Spleen (tissue), 11 donors: Measurements from ENCODE around the gene KIFC3. TPM values are rescaled to one million over a fixed set of nuclear protein-coding genes. Genes with fewer than 3 reads are reported as not detected.
A peak's percentile ranks its signal among the peaks of the same experiment; 100 is the strongest.

ENCODE experiments used
- DNase-seq: peaks from one replicate; pipeline ENCODE4 v3.0.0-alpha.2; 2020
- H3K27ac ChIP-seq, 8 donors: fragments of 200-600 bp; sonication (generic) in 7 of 8; 1 replicate in 4 of 8; 2 replicates in 4 of 8; pipeline versions ENCODE4 v1.5.0 to v1.8.0; 2016 to 2021; ENCODE audit warnings: inconsistent platforms in 4 of 8, mild to moderate bottlenecking in 4 of 8, moderate library complexity in 1 of 8
- H3K27me3 ChIP-seq, 7 donors: fragments of 200-600 bp; sonication (generic) in 6 of 7; replicated peaks in 1 of 7; 1 replicate in 4 of 7; 2 replicates in 3 of 7; pipeline versions ENCODE4 v1.5.0 to v1.8.0; 2016 to 2021; ENCODE audit warnings: inconsistent platforms in 3 of 7, mild to moderate bottlenecking in 1 of 7
- H3K36me3 ChIP-seq, 6 donors: fragments of 200-600 bp; sonication (generic) in 5 of 6; 1 replicate in 4 of 6; 2 replicates in 2 of 6; pipeline versions ENCODE4 v1.5.0 to v1.8.0; 2016 to 2021; ENCODE audit warnings: inconsistent platforms in 2 of 6
- H3K4me1 ChIP-seq, 6 donors: fragments of 200-600 bp; sonication (generic) in 5 of 6; 1 replicate in 3 of 6; 2 replicates in 3 of 6; pipeline versions ENCODE4 v1.5.0 to v1.8.0; 2016 to 2021; ENCODE audit warnings: inconsistent platforms in 3 of 6
- H3K4me3 ChIP-seq, 8 donors: fragments of 200-600 bp; sonication (generic) in 7 of 8; 1 replicate in 4 of 8; 2 replicates in 4 of 8; pipeline versions ENCODE4 v1.5.0 to v1.8.0; 2016 to 2021; ENCODE audit warnings: inconsistent platforms in 4 of 8, mild to moderate bottlenecking in 4 of 8, moderate library complexity in 2 of 8
- H3K9me3 ChIP-seq, 8 donors: fragments of 200-600 bp; sonication (generic) in 7 of 8; 1 replicate in 4 of 8; 2 replicates in 4 of 8; pipeline versions ENCODE4 v1.5.0 to v1.8.0; 2016 to 2021; ENCODE audit warnings: inconsistent platforms in 4 of 8
- POLR2A ChIP-seq, 3 donors: fragments of 450-650 bp; IDR thresholded peaks; one replicate each; pipeline ENCODE4 v1.5.1; 2017; ENCODE audit warnings: antibody characterized with exemption in 3 of 3, mild to moderate bottlenecking in 1 of 3
- POLR2AphosphoS5 ChIP-seq, 3 donors: sonication (generic); formaldehyde crosslinking; IDR thresholded peaks; one replicate each; pipeline ENCODE4 v1.5.1; 2017; ENCODE audit warnings: antibody characterized with exemption in 3 of 3
- WGBS, 5 donors: extraction: QIAGEN DNeasy Blood & Tissue Kit in 3 of 5; methylation state at CpG; one replicate each; pipeline versions ENCODE4 v1.1.5 to v1.1.7; 2013 to 2018; 5-methylcytosine and 5-hydroxymethylcytosine counted together
- intact Hi-C: fragments of 100-400 bp; cut with DNase I; formaldehyde crosslinking; loops from one replicate; pipeline ENCODE4 v1.15.0; 2023; ENCODE audit warnings: low total_unique reads
- polyA plus RNA-seq, 3 donors: library from polyadenylated mRNA; stranded (reverse); fragments of 200-250 nt; gene quantifications; one replicate each; pipeline ENCODE4 v1.2.1, GENCODE V29; 2013
- total RNA-seq, 7 donors: library from RNA; depleted of rRNA in 3 of 7; stranded (reverse); fragments of >200 nt in 3 of 7; fragmentation: NEBNext Ultra II Directional in 4 of 7; extraction: Animal tissue kit (Norgen Biotek cat#: 25700) in 4 of 7; gene quantifications; one replicate each; pipeline versions ENCODE4 v1.1.0 to v1.2.1, GENCODE V29; 2016 to 2021
- TF ChIP-seq, protein P1 (sequence below), 11 experiments: fragments of 200-600 bp in 7 of 11; fragments of 450-650 bp in 4 of 11; sonication (generic) in 4 of 11; IDR thresholded peaks in 8 of 11; conservative IDR thresholded peaks in 3 of 11; 1 replicate in 7 of 11; 2 replicates in 4 of 11; pipeline versions ENCODE4 v1.4.0 to v1.8.0; 2016 to 2021; ENCODE audit warnings: antibody characterized with exemption in 11 of 11, inconsistent platforms in 4 of 11, mild to moderate bottlenecking in 1 of 11
- donor health status: healthy with polysubstance abuse.
- donor health status: DM: no; HTN: no; CAD: no; lungs with moderate emphysema.
- donor health status: DM: no; HTN: no; CAD: no.
- donor health status: Bipolar disorder and iron deficiency.
- donor health status: healthy.
- donor health status: DM: no; HTN: no; CAD: no.
- donor health status: DM: yes; HTN: yes; CAD: no.

KIFC3 gene
- total and polyA plus RNA-seq, 10 donors = 4.6 to 61.5 (median 42.6) TPM

DNA sequence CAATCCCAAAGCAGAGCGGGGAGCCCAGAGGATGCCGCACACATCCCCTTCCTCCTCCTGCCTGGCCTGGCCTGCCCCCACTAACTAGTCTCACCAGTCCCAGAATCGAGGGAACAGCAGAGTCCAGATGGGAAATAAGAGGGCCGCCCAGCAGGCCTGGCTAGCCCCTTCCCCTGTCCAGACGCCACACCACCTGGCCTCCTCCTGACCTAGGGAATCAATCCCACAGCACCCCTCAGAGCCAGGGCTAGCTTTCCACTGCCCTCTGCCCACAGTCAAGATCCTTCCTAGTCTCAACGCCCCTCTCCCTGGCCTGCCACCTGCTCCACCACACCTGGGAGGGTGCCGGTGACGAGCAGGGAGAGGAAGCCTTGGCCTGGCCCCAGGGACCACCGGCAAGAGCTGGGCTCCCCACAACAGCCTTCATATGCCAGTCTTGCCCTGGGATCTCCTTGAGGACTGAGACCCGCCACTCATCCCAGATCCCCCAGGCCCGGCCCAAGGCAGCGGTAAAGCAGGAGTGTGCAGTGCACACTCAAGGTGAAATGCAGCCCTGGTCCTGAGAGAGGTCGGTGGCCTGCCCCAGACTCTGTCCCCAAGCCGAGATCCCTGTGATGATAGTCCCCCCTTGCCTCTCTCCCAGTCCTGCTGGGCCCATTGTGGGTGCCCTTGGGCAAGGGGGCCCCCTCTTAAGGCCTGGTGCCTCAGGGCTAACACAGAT lies 38.8 kb downstream of the KIFC3 start:
- peaks cover 0 to 6% (median 0%) of the 10 kb centered on the region in 6 donors for H3K4me1 ChIP-seq
- DNase-seq = no peak
- no peak overlapping the region for H3K27ac ChIP-seq

DNA sequence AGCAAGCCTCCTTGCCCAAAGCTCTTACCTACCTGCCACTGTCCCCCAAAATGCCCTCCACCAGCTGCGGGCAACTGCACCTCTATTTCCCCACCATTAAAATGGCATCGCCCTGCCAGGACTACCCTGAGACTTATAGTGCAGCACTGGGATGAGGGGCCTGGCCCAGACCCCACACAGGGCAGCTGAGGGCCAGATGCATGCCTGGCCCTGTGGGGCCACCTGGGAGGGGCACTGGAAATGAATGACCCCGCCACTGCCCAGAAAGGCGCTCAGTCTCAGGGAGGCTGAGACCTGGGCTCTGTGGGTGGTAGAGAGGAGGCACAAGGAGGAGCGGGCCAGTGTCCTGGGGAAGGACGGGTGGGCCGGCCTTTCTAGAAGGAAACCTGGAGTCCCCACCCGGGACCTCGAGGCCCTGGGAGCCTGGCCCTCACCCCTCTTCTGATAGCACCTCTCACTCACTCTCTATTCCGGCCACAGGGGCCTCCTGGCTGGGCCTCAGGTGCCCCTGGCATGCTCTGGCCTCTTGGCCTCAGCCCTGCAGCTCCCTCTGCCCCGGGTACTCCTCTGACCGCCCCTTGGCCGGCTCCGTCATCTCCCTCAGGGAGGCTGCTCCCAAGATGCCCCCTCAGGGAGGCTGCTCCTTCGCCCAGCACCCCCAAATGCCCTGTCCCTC lies 39.8 kb downstream of the KIFC3 start:
- H3K4me1 ChIP-seq = peaks cover 0 to 14% (median under 1%) of the 10 kb centered on the region in 6 donors
- H3K27me3 ChIP-seq = no peaks in the 10 kb centered on the region
- WGBS, 5 donors = 76 to 84% (median 80%) methylated on average over 10 to 15 of the region's 15 CpGs
- no peaks in the 10 kb centered on the region for H3K9me3 ChIP-seq
- H3K27ac ChIP-seq = no peak overlapping the region
- intact Hi-C loops = no loop called here
- no peak for TF ChIP-seq POLR2A (IDR thresholded peaks at IDR 0.05)
- peak in 1 of 3 donors; percentile 10 for TF ChIP-seq POLR2AphosphoS5 (IDR thresholded peaks at IDR 0.05)
- TF ChIP-seq, protein P1, sequence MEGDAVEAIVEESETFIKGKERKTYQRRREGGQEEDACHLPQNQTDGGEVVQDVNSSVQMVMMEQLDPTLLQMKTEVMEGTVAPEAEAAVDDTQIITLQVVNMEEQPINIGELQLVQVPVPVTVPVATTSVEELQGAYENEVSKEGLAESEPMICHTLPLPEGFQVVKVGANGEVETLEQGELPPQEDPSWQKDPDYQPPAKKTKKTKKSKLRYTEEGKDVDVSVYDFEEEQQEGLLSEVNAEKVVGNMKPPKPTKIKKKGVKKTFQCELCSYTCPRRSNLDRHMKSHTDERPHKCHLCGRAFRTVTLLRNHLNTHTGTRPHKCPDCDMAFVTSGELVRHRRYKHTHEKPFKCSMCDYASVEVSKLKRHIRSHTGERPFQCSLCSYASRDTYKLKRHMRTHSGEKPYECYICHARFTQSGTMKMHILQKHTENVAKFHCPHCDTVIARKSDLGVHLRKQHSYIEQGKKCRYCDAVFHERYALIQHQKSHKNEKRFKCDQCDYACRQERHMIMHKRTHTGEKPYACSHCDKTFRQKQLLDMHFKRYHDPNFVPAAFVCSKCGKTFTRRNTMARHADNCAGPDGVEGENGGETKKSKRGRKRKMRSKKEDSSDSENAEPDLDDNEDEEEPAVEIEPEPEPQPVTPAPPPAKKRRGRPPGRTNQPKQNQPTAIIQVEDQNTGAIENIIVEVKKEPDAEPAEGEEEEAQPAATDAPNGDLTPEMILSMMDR (IDR thresholded peaks at IDR 0.05 in 8 of 11, conservative IDR thresholded peaks at IDR 0.05 in 3 of 11) = no peak
- peaks cover 0 to 90% (median 2%) of the 10 kb centered on the region in 6 donors for H3K36me3 ChIP-seq
- no peak overlapping the region for H3K4me3 ChIP-seq
- DNase-seq = no peak

More for the DNA sequence above, 38.8 kb downstream of the KIFC3 start:
- Histone ChIP-seq H3K9me3 (no peaks in the 10 kb centered on the region), H3K4me3 (no peak overlapping the region), H3K27me3 (no peaks in the 10 kb centered on the region), H3K36me3 (peaks cover 0 to 87% (median 1%) of the 10 kb centered on the region in 6 donors)
- intact Hi-C loops = no loop called here
- TF ChIP-seq, protein P1 (IDR thresholded peaks at IDR 0.05 in 8 of 11, conservative IDR thresholded peaks at IDR 0.05 in 3 of 11) = no peak
- TF ChIP-seq POLR2AphosphoS5 (IDR thresholded peaks at IDR 0.05) (no peak), POLR2A (IDR thresholded peaks at IDR 0.05) (no peak)
- 87 to 95% (median 89%) methylated on average over 11 to 14 of the region's 14 CpGs for WGBS, 5 donors

DNA sequence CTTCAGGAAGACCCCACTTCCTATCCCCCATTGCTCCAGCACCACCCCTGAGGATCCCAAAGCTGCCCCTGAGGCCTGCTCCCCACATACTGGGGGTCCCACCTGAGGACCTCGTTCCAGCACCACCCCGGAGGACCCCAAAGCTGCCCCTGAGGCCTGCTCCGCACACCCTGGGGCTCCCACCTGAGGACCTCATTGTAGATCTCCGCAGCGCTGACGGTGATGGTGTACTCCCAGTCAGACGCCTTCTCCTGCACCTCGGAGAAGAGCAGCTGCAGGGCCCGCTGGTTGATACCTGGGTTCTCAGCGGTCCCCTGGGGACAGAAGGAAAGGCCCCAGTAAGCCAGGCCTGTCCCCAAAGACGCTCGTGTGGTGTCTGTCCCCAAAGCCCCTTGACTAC lies 40.3 kb downstream of the KIFC3 start:
- Histone ChIP-seq H3K27me3 (no peaks in the 10 kb centered on the region), H3K4me1 (peaks cover 0 to 19% (median 6%) of the 10 kb centered on the region in 6 donors), H3K4me3 (no peak overlapping the region), H3K36me3 (peaks cover 0 to 89% (median 2%) of the 10 kb centered on the region in 6 donors), H3K9me3 (no peaks in the 10 kb centered on the region), H3K27ac (no peak overlapping the region)
- intact Hi-C loops = no loop called here
- TF ChIP-seq, protein P1 (IDR thresholded peaks at IDR 0.05 in 8 of 11, conservative IDR thresholded peaks at IDR 0.05 in 3 of 11) = no peak
- no peak for TF ChIP-seq POLR2AphosphoS5 (IDR thresholded peaks at IDR 0.05)
- no peak for TF ChIP-seq POLR2A (IDR thresholded peaks at IDR 0.05)
- 77 to 95% (median 91%) methylated on average over 11 to 12 of the region's 12 CpGs for WGBS, 5 donors
- DNase-seq = no peak

DNA sequence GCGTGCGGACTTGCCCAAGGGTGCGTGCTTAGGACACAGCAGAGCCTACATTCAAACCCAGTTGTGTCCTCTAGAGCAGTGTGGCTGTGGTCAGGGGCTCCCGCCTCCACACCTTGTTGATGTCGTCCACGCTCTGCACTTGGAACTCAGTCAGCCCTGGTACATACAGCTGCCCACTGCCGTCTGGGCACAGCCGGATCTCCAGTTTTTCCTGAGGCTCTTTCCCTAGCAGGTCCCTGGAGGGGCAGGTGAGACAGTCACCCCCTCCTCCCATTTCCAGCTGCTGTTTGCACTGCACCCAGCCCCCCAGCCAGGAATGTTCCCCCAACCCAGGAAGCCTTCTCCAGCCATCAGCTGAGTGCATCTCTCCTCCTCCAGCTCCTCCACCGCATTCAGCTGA lies 41.0 kb downstream of the KIFC3 start:
- H3K27ac ChIP-seq = no peak overlapping the region
- H3K27me3 ChIP-seq = no peaks in the 10 kb centered on the region
- no peaks in the 10 kb centered on the region for H3K9me3 ChIP-seq
- H3K36me3 ChIP-seq = peaks cover 0 to 89% (median 5%) of the 10 kb centered on the region in 6 donors
- intact Hi-C loops = no loop called here
- H3K4me1 ChIP-seq = peaks cover 0 to 22% (median 7%) of the 10 kb centered on the region in 6 donors
- WGBS, 5 donors = 76 to 88% (median 81%) methylated on average over 7 to 9 of the region's 9 CpGs
- no peak for DNase-seq
- TF ChIP-seq POLR2A (IDR thresholded peaks at IDR 0.05) (no peak), POLR2AphosphoS5 (IDR thresholded peaks at IDR 0.05) (no peak)
- TF ChIP-seq, protein P1 (IDR thresholded peaks at IDR 0.05 in 8 of 11, conservative IDR thresholded peaks at IDR 0.05 in 3 of 11) = no peak
- no peak overlapping the region for H3K4me3 ChIP-seq
